ENCODE data around the gene NOP9.

NOP9 gene

GRCh38 chr14:24281636-24282035, 18.0 kb upstream of the NOP9 start:
- DNase-seq (ENCODE audit: low read depth), result no peak

GRCh38 chr14:24282736-24283135, 16.9 kb upstream of the NOP9 start:
- no peak for DNase-seq (ENCODE audit: low read depth)

- no peak for DNase-seq (ENCODE audit: low read depth)
These were observed 15.7 kb upstream of the NOP9 start for GRCh38 chr14:24283796-24284460.

GRCh38 chr14:24284501-24285035, 15.1 kb upstream of the NOP9 start:
- no peak for DNase-seq (ENCODE audit: low read depth)

GRCh38 chr14:24285351-24285750, 14.3 kb upstream of the NOP9 start:
- no peak for DNase-seq (ENCODE audit: low read depth)

GRCh38 chr14:24286996-24287395, 12.7 kb upstream of the NOP9 start:
- DNase-seq (ENCODE audit: low read depth), result no peak

- DNase-seq (ENCODE audit: low read depth), result peak; percentile 62
These were observed 9.9 kb upstream of the NOP9 start for GRCh38 chr14:24289649-24290280.

- DNase-seq (ENCODE audit: low read depth), result no peak
These were observed 8.9 kb upstream of the NOP9 start for GRCh38 chr14:24290746-24291145.

GRCh38 chr14:24291446-24292117, 8.1 kb upstream of the NOP9 start:
- no peak for DNase-seq (ENCODE audit: low read depth)

GRCh38 chr14:24292118-24292807, 7.4 kb upstream of the NOP9 start:
- no peak for DNase-seq (ENCODE audit: low read depth)

- DNase-seq (ENCODE audit: low read depth), result no peak
These were observed 6.1 kb upstream of the NOP9 start for GRCh38 chr14:24293525-24293924.

GRCh38 chr14:24296341-24297157, 3.1 kb upstream of the NOP9 start:
- peak; percentile 63 for DNase-seq (ENCODE audit: low read depth)

- DNase-seq (ENCODE audit: low read depth), result no peak
These were observed 2.3 kb upstream of the NOP9 start for GRCh38 chr14:24297190-24297964.

- DNase-seq (ENCODE audit: low read depth), result no peak
These were observed 777 bp upstream of the NOP9 start for GRCh38 chr14:24298892-24299254.

GRCh38 chr14:24300326-24300980, 803 bp downstream of the NOP9 start:
- no peak for DNase-seq (ENCODE audit: low read depth)

- no peak for DNase-seq (ENCODE audit: low read depth)
These were observed 4.4 kb downstream of the NOP9 start for GRCh38 chr14:24304019-24304387.

GRCh38 chr14:24307156-24307574, 7.5 kb downstream of the NOP9 start:
- DNase-seq (ENCODE audit: low read depth), result no peak

GRCh38 chr14:24307575-24308341, 8.1 kb downstream of the NOP9 start, which contains the start of gene CIDEB:
Gene CIDEB (minus strand): TSS chr14:24307977. CDS start chr14:24307858, 119 bp downstream.
- peak; percentile 37 for DNase-seq (ENCODE audit: low read depth)

GRCh38 chr14:24308342-24309124, 8.9 kb downstream of the NOP9 start:
- DNase-seq (ENCODE audit: low read depth), result no peak
